Measurements from ENCODE around the gene WDR83.
"Not testable (repeated sequence)": the region's sequence is repeated elsewhere in the genome, so short reads cannot be mapped to it uniquely, and the experiment has no call there.

WDR83 gene

DNA sequence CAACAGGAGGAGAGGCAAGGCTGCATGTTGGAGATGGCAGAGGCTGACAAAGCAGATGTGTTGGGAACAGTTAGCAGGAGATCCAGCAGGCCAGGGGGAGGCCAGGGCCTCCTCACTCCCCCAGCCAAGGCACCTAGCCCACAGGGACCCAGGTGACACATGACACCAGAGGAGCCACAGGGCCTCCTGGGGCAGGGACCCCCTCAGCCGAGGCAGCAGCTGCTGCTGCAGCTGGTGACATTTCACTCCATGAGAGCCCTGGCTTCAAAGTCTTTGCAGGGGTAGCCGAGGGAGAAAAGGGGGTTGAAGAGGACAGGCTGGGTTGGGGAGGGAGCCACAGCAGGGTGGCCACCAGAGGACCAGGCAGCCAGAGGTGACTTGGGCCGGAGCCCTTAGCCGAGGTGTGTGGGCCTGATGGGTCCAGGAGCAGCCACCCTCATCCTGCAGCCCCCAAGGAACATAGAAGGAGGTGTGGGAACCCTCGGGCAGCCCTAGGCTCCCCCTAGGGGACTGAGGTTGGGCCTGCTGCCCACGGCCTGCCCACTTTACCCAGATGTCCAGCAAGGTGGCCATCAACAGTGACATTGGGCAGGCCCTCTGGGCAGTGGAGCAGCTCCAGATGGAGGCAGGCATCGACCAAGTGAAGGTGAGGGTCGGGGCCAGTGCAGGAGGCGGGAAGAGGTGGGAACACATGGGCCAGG is 21.0 kb downstream of the WDR83 start, which contains the start of gene GNG14:
GNG14 (plus strand) TSS at position 503 of the 701 bp plus-strand sequence; CDS start at position 554, 51 bp downstream.
- DNase-seq, result no peak

DNA sequence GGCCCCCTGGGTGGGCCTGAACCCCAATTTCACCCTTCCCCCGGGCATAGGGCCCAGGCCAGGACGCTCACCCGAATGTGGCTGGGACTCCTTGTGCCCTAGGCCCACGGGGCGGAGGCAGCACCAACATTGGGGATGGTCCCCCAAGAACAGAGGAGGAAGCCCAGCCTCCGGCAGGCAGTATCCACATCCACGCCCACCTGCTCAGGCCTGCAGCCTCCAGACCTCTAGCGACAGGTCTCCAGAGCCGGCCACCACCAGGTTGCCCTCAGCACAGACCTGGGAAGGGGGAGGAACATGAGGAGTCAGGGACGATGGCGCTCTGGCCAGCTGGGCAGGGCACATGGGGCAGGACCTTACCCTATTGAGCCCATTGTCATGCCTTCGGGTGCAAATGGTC is 22.4 kb downstream of the WDR83 start:
- DNase-seq, result no peak

DNA sequence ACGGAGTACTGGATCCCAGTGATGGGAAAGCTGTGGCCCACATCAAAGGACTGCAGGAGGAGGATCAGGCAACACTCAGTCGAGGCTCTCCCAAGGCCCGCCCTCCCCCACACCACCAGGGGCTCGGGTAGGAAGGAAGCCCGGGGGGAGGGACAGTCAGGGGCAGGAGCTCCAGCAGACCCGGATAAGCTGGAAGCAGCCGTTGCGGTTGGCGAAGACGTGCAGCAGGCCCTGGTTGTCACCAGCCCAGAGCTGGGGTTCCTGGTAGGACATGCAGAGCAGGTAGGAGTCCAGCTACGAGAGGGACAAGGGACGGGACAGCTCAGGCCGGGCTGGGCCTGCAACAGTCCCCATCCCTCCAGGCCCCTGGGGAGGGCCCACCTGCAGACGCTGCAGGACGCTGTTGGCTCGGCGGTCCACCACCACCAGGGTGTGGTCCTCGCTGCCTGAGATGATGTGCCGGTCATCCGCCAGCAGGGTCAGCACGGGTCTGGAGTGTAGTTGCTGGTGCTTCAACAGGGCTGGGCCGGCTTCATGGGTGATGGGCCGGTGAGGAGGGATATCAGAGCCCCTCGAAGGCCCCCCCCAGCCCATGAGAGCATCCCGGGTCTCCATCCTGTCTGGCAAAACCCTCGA is 23.1 kb downstream of the WDR83 start:
- DNase-seq, result no peak

DNA sequence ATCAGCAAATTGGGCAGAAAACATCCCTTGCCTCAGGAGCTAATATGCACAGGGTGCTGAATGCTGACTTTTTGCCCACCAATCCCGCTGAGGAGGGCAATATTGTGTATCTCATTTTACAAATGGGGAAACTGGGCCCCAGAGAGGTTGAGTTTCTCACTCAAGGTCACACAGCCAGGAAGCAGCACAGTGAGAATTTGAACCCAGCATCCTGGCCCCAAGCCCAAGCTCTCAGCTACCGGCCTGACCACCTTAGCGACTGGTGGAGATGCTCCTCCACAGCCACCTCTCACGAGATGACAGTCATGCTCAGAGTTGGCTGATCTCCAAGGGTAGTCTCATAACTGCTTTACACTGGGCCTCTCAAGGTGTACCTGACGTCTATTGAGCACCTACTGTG is 26.4 kb downstream of the WDR83 start:
- DNase-seq, result no peak

DNA sequence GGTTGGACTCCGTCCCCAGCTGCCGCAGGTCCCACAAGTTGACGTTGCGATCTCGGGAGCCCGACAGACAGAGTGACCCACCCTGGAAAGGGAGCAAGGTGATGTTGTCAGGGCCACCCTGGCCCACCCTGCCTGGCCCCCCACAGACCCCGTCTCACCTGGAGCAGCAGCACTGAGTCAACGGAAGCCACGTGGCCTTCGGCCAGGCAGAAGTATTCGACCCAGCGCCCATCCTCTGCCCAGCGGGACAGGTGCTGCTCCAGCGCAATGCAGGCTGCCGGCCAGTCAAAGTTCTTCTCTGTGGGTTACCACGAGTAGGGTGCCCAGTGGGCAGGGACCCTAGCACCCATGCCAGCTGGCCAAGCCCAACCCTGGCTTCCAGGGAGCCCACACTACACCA is 28.0 kb downstream of the WDR83 start:
- DNase-seq, result no peak

DNA sequence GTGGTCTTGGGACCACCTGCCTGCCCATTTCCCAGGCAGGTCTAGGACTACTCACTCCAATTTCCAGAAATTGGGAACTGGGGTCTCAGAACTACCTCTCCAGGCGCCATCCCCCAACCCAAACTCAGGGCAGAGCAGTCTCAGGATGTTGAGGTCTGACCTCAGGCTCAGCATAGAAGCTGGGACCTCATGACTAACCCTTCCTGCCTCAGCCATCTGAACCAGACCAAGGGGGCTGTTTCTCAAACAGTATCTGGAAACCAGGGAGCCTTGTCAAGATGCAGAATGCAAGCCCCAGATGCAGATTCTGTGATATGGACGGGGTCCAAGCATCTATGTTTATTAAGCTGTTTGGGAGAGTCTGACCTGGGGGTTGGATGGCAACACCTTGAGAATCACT is 28.5 kb downstream of the WDR83 start:
- DNase-seq, result no peak

DNA sequence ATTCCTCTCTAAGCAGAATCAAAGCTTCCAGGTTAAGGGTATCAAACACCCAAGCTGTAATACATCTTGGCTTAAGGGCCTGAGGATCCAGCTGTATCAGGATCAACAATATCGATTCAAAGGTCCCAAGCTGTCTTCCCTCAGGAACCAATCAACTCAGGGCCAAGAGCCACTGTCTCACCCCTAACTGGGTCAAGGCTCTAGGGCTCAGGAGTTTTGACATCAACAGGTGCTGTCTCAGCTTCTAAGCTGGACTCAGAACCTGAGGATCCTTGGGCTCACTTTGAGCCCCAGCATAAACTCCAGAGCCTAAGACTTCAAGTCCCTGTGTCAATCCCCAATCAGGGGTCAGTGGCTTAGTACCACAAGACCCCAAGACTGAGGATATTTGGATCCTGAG is 28.9 kb downstream of the WDR83 start:
- DNase-seq, result no peak

DNA sequence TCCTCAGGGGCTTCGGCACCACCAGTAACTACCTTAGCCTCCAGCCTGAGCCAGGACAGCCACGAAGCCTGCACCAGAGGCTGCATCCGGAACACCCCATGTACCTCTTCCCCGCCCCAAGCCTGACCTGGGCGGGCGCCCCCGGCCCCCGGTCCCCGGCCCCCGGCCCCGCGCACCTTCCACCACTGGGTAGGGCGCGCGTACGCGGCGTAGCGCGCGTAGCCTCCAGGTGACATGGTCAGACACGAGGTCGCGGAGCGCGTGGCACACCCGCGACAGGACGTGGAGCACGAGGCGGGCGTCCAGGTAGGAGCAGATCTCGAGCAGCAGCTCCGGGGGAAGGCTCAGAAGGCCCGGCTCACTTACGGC is 29.4 kb downstream of the WDR83 start:
- no peak for DNase-seq

DNA sequence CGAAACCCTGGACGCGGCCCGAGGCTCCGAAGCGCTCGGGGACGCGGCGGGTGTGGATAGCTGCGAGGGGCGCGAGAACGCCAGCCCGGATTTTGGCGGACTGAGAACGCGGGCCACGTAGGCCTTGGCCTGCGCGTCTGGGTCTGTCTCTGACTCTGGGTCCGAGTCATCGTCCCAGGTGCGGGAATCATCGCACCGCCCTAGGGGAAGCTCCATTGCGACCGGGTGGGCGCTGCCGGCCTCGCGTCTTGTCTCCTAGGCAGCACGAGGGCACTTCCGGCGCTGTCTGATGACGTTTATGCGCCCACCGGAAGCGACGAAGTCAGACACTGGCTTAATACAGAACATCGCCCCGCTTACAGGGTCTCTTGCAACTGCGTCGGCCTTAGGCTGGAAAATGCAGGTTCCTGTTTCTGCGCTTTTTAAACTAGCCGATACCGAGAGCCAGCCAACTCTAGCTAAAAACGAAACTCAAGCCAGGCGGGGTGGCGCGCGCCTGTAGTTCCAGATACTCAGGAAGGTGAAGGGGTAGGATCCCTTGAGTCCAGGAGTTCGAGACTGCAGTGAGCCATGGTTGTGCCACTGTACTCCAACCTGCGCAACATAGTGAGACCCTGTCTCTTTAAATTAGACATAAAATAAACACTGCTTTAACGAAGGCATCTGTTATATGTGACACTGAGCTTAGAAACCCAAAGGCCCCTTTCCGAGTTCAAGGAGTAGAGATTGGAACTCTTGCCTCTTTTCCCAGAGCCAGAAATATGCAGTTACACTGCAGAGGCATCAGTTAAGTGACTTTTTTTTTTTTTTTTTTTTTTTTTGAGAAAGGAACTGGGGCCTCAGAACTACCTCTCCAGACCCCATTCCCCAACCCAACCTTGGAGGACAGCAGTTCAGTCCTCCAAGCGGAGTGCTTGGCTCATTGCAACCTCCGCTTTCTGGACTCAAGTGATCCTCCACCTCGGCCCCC is 30.0 kb downstream of the WDR83 start, which contains the start of gene FBXW9:
FBXW9 (minus strand) TSS at position 266 of the 970 bp plus-strand sequence; CDS start at position 216, 50 bp downstream.
- peak; percentile 3 for DNase-seq

DNA sequence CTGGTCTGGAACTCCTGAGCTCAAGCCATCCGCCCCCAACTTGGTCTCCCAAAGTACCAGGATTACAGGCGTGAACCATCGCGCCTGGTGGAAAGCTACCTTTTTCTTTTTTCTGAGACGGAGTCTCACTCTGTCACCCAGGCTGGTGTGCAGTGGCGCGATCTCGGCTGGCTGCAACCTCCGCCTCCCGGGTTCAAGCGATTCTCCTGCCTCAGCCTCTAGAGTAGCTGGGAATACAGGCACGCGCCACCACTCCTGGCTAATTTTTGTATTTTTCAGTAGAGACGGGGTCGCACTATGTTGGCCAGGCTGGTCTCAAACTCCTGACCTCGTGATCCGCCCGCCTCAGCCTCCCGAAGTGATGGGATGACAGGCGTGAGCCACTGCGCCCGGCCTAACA is 30.8 kb downstream of the WDR83 start:
- not testable (repeated sequence) for DNase-seq

DNA sequence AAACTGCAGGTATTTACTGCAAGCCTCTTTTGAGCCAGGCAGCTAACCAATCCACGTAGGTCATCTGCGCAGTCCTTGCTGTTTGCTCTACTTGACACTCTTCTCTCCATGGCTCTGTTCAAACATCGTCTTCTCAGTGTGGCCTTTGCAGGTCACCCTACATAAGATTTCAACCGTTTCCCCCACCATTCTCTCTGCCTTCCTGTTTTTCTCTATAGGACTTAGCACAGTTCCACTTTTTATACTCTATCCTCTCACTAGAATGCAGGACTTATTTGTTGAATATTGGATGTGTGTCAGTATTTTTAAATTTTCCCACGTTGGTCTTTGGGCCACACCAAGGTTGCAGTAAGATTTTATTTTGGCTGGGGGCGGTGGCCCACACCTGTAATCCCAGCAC is 31.5 kb downstream of the WDR83 start:
- DNase-seq, result no peak

DNA sequence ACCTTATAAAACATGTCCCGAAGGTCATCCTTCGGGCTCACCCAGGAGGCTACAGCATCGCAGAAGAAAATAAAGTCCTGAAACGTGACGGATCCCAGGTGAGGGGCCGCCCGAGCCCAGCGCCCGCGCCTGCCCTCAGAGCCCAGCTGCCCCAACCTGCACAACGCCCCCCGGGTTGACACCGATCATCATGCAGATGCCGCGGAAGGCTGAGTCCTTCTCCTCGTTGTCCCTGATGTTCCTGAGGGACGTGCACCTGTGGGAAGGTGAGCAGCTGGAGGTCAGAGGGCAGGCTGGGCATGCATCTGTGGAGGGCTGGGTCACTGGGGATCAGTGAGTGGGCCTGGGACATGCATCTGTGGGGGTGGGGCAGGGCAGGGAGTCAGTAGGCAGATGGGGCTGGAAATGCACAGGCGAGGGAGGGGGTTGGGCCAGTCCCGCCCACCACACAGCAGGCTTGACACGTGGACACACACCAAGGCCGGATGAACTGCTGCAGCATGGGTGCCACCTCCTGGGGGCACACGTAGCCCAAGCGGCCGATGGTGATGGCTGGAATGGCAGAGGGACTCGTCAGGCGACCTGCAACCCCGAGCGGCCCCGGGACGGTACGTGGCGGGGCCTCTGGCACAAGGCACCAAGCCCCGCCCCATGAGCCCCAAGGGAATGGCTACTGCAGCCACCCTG is 35.1 kb downstream of the WDR83 start:
- DNase-seq, result no peak

DNA sequence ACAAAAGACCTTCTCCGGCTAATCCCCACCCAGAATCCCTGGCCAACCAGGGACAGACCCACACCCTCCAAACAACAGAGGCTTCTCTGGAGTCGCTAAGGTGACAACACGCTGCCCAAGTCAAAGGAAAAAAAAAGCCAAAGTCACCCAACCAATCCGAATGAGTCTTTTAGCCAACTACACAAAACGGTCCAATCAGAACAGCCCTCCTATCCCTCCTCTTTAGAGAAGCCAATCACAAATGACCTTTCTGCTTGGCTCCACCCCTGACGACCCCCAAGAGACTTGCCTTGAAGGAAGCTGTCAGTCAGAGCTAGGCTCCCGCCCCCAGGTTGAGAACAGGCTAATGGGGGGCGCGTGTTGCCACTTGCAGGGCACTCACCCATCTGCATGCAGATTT is 36.4 kb downstream of the WDR83 start:
- no peak for DNase-seq

DNA sequence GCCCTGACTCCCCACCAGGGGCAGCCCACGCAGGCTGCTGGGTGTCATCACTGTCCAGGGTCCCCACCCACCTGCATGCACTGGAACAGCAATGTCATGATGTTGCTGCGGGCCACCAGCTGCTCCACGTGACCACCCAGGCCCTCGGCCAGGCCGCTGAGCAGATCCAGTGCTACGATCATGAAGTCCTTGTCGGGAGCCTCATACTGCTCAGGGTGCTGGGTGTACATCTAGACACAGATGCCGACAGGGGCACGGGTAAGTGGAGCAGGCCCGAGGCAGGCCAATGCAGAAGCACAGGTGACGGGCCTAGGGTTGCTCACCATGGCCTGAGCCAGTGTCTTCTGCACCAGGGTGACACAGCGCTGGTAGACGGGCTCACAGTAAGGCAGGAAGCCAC is 38.6 kb downstream of the WDR83 start:
- no peak for DNase-seq

DNA sequence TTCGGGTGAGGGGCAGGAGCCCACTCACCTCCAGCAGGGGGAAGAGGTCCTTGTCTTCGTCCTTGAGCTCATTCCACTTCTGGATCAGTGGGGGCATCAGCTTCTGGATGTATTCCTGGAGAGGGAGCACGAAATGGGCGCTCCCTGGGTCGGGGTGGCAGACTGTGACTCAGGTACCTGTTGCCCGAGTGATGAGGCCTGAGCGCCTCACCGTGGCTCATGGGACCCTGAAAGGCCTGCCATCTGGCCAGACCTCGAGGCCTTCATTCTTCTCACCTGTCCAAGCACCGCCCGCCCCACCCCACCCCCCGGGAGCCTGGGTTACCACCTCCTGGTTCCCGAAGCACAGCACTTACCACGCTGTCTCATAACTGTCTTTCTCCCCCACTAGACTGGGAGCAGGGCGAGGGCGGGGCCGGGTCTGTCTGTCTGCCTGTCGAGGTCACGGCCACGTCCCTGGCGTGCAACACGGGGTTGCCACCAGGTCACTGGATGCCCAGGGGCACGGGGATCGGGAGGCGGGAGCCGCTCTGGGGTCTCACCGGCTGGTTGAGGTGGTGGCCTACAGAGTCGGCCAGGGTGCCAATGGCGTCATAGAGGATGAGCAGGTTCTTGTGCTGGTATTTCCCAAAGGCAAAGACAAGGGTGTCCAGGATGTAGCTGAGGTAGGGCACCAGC is 39.2 kb downstream of the WDR83 start:
- no peak for DNase-seq

DNA sequence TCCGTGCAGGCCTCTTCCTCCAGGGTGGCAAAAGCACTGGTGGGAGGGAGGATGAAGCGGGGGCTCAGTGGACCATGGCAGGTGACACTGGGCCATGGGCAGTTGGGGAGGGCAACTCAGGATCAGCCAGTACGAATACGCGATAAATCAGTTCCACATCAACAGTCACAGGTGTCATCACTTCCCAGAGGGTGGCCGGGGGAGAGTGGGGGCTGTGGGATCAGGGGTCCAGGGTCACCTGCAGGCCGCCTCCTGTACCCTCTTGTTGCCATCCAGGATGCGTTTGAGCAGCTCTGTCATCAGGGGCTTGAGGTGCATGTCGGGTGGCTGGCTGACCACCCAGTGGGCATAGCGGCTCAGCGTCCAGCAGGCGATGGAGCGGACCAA is 39.7 kb downstream of the WDR83 start:
- no peak for DNase-seq

DNA sequence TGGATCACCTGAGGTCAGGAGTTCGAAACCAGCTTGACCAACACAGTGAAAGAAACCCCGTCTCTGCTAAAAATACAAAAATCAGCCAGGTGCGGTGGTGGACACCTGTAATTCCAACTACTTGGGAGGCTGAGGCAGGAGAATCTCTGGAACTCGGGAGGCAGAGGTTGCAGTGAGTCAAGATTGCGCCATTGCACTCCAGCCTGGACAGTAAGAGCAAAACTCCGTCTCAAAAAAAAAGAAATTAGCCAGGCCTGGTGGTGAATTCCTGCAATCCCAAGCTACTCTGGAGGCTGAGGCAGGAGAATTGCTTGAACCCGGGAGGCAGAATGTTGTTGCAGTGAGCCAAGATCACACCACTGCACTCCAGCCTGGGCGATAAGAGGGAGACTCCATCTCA is 42.0 kb downstream of the WDR83 start:
- no peak for DNase-seq

DNA sequence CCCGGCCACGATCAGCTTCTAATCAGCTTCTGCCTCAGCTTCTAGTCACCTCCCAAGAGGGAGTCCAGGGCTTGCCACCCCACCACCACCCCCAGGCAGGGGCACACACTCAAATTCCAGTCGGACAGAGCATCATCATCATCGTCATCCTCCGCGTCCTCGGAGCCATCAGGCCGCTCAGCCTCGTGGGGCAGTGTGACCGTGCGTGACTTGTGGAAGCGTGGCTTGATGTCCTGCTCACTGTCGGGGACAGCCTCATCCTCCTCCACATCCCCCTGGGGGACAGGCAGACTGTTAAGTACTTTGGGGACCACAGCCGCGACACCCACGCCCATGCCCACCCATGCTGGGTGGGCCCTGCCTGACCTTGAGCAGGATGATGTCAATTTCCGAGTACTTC is 44.6 kb downstream of the WDR83 start:
- no peak for DNase-seq

DNA sequence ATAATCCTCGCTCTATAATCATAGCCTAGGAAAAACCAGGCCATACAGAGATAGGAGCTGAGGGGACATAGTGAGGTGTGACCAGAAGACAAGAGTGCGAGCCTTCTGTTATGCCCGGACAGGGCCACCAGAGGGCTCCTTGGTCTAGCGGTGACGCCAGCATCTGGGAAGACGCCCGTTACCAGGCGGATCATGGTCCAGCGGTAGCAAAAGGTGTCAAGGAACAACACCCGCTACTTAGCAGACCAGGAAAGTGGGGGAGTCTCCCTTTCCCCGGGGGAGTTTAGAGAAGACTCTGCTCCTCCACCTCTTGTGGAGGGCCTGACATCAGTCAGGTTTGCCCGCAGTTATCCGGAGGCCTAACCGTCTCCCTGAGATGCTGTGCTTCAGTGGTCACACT is 45.5 kb downstream of the WDR83 start:
- not testable (repeated sequence) for DNase-seq

DNA sequence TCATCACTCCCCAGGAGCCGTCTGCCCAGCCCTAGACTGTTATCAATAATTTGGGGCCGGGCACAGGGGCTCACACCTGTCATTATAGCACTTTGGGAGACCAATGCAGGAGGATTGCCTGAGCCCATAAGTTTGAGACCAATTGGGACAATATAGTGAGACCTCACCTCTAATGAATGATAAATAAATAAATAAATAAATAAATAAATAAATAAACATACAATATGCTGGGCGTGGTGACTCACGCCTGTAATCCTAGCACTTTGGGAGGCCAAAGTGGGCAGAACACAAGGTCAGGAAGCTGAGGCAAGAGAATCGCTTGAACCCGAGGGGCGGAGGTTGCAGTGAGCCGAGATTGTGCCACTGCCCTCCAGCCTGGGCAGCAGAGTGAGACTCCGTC is 46.7 kb downstream of the WDR83 start:
- not testable (repeated sequence) for DNase-seq

DNA sequence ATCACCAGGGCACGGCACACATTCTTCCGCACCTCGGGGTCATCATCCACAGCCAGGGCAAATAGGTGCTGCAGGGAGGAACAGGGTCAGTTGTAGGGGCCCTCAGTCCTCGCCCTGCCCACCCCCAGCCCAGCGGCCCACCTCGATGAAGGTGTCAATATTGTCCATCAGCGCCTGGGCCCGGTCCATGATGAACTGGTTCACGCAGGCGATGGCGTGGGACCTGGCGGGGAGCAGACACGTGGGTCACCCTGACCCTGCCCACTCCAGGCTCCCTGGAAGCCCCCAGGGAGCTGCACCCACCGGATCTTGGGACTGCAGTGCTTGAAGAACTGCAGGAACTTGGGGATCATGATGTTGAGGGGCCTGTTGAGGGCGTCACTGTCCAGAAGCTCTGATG is 48.5 kb downstream of the WDR83 start:
- no peak for DNase-seq

DNA sequence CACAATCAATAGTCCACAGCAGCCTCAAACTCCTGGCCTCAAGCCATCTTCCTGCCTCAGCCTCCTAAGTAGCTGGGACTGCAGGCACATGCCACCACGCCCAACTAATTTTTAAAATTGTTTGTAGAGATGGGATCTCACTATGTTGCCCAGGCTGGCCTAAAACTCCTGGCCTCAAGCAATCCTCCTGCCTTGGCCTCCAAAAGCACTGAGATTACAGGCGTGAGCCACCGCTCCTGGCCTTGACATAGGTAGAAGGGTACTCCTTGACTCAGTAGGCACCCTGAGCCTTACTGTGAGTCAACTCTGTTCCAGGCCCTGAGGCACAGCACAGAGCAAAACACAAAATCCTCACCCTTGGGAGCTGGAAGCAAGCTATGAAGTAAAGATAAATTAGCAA is 49.3 kb downstream of the WDR83 start:
- DNase-seq, result no peak

All from NCI-H2081 treated with DMSO at 0.1 percent for 48 hours (cell line).